AG09309 (cell line): ENCODE measurements around the gene CYS1.
"Not testable (repeated sequence)": the region's sequence is repeated elsewhere in the genome, so short reads cannot be mapped to it uniquely, and the experiment has no call there.

Source experiments
- DNase-seq: peaks from one replicate; pipeline ENCODE4 v3.0.0-alpha.2; 2010; ENCODE audit warnings: low read depth
- H3K4me3 ChIP-seq: 2 replicates; pipeline ENCODE4 v1.5.1; 2011; ENCODE audit warnings: mild to moderate bottlenecking, low read depth, low read length, moderate library complexity; ENCODE audit not compliant: control insufficient read depth
- TF ChIP-seq, protein P1 (sequence below): IDR thresholded peaks from 2 replicates; pipeline ENCODE4 v1.5.1; 2011; ENCODE audit warnings: mild to moderate bottlenecking, low read depth, low read length, inconsistent platforms; ENCODE audit not compliant: insufficient read depth, control insufficient read depth; ENCODE audit errors: missing control alignments

The CYS1 gene

DNA sequence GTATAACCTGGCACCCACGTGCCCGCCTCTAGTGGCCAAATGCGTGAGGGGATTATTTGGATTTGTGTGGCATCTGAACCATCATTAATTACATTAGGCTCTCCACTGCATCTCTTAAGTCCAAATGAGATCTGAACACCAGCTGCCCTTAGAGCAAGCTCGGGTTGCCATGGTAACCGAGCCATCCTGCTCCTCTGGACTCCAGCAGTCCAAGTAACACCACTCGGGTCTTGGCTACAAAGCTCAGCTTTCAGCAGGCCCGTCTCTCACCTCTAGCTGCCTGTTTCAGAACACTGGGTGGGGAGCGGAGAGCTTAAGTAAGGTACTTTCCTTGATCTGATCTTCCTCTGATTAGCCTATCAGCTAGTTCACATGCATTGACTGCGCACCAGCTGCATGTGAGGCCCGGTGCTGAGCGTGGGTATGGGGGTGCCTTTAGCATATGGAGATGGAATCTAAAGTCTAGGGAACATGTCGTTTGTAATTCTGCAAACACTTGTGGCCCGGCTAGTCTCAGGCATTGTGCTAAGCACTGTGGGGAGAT, 14.1 kb upstream of the CYS1 start:
- no peak overlapping the region for H3K4me3 ChIP-seq
- no peak for DNase-seq
- TF ChIP-seq, protein P1, sequence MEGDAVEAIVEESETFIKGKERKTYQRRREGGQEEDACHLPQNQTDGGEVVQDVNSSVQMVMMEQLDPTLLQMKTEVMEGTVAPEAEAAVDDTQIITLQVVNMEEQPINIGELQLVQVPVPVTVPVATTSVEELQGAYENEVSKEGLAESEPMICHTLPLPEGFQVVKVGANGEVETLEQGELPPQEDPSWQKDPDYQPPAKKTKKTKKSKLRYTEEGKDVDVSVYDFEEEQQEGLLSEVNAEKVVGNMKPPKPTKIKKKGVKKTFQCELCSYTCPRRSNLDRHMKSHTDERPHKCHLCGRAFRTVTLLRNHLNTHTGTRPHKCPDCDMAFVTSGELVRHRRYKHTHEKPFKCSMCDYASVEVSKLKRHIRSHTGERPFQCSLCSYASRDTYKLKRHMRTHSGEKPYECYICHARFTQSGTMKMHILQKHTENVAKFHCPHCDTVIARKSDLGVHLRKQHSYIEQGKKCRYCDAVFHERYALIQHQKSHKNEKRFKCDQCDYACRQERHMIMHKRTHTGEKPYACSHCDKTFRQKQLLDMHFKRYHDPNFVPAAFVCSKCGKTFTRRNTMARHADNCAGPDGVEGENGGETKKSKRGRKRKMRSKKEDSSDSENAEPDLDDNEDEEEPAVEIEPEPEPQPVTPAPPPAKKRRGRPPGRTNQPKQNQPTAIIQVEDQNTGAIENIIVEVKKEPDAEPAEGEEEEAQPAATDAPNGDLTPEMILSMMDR: no peak

DNA sequence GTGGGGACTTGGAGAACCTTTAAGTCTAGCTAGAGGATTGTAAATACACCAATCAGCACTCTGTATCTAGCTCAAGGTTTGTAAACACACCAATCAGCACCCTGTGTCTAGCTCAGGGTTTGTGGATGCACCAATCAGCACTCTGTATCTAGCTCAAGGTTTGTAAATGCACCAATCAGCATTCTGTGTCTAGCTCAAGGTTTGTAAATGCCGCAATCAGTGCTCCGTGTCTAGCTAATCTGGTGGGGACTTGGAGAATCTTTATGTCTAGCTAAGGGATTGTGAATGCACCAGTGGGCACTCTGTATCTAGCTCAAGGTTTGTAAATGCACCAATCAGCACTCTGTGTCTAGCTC, 11.7 kb upstream of the CYS1 start:
- DNase-seq, H3K4me3 ChIP-seq: not testable (repeated sequence)

DNA sequence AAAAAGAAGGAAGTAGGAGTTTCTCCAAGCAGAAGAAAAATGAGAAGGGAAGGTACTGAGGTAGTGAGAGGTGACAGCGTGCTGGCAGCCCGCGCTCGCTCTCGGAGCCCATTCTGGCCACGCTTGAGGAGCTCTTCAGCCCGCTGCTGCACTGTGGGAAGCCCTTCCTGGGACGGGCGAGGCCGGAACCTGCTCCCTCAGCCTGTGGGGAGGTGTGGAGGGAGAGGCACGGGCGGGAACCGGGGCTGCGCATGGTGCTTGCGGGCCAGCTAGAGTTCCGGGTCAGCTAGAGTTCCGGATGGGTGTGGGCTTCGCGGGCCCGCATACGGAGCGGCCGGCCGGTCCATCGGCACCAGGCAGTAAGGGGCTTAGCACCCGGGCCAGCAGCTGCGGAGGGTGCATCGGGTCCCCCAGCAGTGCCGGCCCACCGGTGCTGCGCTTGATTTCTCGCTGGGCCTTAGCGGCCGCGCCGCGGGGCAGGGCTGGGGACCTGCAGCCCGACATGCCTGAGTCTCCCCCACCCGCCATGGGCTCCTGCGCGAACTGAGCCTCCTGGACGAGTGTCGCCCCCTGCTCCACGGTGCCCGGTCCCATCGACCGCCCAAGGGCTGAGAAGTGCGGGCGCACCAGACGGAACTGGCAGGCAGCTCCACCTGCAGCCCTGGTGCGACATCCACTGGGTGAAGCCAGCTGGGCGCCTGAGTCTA, 11.1 kb upstream of the CYS1 start:
- TF ChIP-seq, protein P1: no peak
- no peak for DNase-seq
- no peak overlapping the region for H3K4me3 ChIP-seq

DNA sequence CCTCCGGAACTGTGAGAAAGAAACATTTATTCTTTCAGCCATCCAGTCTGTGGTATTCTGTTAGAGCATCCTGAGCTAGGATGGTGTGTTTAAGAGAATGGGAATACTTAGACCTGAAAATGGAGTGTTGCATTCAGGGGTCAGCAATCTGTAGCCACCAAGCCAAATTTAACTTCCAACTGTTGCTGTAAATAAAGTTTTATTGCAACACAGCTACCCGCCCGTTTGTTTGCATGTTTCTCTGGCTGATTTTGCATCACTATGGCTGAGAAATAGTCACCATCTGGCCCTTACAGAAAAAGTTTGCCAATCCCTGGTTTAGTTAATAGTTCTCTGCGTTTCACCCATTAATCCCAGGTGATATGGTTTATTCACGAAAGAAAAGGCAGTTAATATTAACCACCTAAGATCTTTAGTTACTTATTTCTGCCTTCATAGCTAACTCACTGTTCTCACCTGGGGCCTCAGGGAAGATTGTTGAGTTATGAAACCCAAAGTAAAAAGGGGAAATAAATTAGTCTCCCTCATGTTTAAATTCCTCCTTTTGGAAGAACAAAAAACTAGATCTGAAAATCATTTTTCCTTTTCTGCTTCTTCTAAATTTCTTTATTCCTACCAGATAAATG, 9.5 kb upstream of the CYS1 start:
- no peak for DNase-seq
- TF ChIP-seq, protein P1: no peak
- no peak overlapping the region for H3K4me3 ChIP-seq

DNA sequence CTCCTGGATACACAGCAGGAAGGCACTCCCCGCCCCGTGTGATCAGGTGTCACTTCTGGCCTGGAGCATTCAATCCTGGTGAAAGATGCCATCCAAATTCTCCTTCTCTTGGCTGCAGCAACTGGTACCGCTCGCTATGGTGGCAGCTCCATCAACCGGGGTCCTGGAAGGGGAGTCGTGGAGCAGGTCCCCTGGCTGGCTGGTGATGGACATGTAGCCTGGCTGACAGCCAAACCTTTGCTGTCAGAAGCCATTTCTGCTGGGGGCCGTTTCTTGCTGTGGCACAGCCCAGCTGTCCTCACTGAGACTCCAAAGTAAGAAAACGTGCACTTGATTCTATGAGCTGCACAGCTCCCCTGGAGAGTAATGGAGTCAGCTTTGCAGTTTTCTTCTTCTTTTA, 7.1 kb upstream of the CYS1 start:
- no peak for DNase-seq
- H3K4me3 ChIP-seq: no peak overlapping the region
- TF ChIP-seq, protein P1: no peak

DNA sequence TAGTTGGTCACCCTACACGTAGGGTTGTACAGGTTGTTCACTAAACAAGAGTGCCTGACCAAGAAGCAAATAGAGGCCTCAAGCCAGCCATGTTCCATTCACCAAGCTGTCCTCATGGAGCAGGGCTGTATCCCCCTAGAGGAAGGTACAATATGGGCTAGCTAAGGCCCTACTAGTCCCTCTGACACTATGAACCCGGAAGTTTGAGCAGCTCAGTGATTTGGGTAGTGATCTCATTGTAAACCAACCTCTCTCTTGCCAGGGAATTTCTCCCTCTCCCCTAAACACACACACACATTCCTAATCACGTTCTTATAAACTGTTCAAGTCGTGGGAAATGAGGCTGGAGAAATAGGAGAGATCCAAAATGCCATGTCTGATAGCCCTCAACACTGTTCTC, 6.7 kb upstream of the CYS1 start:
- DNase-seq: no peak
- H3K4me3 ChIP-seq: no peak overlapping the region
- TF ChIP-seq, protein P1: no peak

DNA sequence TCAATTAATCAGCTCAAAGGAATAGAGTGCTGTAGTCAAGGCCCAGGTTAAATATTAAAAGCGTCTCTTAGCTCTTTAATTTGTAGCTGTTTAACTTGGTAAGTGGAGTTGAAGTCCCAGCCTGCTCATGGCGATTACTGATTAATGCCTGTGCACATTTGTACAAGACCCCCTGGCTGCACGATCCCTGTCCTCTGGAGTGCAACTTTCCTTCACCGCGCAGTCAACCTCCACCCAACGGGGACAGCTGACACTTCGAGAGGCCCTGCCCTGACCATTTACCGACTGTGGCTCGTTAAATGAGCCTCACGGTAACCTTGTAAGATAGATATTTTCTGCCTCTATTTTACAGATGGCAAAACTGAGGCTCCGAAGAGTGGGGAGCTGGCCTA, 5.5 kb upstream of the CYS1 start:
- DNase-seq: no peak
- H3K4me3 ChIP-seq: no peak overlapping the region
- TF ChIP-seq, protein P1: no peak
